Endothelial cell of umbilical vein (primary cell): ENCODE results near the gene LAMC2. TPM values are rescaled to one million over a fixed set of nuclear protein-coding genes. Genes with fewer than 3 reads are reported as not detected.

ENCODE experiments used
- BruUV-seq: library from RNA; stranded (reverse); fragments of 400-500 nt; replicated peaks from 2 replicates; lab custom pipeline; 2021; lab: Mats Ljungman, UMichigan
- CTCF ChIA-PET: fragments of 300-600, 350-600 bp; sonication (Branson Sonifier 250); formaldehyde crosslinking; loops from one replicate; lab custom pipeline; 2021; ENCODE audit warnings: antibody characterized with exemption, inconsistent platforms; lab: Charles Lee
- POLR2A ChIA-PET: fragments of 300-600, 350-600 bp; sonication (Branson Sonifier 250); formaldehyde crosslinking; loops from one replicate; lab custom pipeline; 2021; ENCODE audit warnings: antibody characterized with exemption, inconsistent platforms; lab: Charles Lee
- DNase-seq: peaks from one replicate; pipeline ENCODE4 v3.0.0-alpha.2; 2011; ENCODE audit warnings: low read depth, low spot score
- FAIRE-seq: peaks from 2 replicates; lab custom pipeline; 2011; peaks lifted over from hg19 to GRCh38; lab: Jason Lieb, UNC
- H2AFZ ChIP-seq: 2 replicates; pipeline ENCODE4 v1.6.0; 2012; ENCODE audit warnings: low read depth, low read length, control low read depth, inconsistent platforms
- H3K27ac ChIP-seq: 2 replicates; pipeline ENCODE4 v1.5.1; 2011; ENCODE audit warnings: low read depth, mild to moderate bottlenecking, control low read depth, low read length, moderate library complexity; ENCODE audit not compliant: insufficient read depth
- H3K27me3 ChIP-seq, 2 experiments: 2 replicates each; pipeline versions ENCODE4 v1.6.0 to v1.6.1; 2011; ENCODE audit warnings: low read length in 2 of 2, mixed read lengths in 1 of 2; ENCODE audit not compliant: control insufficient read depth in 2 of 2, insufficient read depth in 2 of 2
- H3K36me3 ChIP-seq, 2 experiments: 2 replicates in 1 of 2; 3 replicates in 1 of 2; pipeline ENCODE4 v1.5.1; 2011; ENCODE audit warnings: low read length in 2 of 2, mild to moderate bottlenecking in 1 of 2, moderate library complexity in 1 of 2; ENCODE audit not compliant: control insufficient read depth in 2 of 2, insufficient read depth in 2 of 2; ENCODE audit errors: extremely low read depth in 1 of 2
- H3K4me1 ChIP-seq: 3 replicates; pipeline ENCODE4 v1.5.1; 2011; ENCODE audit warnings: mild to moderate bottlenecking, low read length; ENCODE audit not compliant: control insufficient read depth, insufficient read depth; ENCODE audit errors: extremely low read depth
- H3K4me2 ChIP-seq: 2 replicates; pipeline ENCODE4 v1.6.1; 2011; ENCODE audit warnings: low read length, control low read depth, mixed read lengths; ENCODE audit not compliant: insufficient read depth
- H3K4me3 ChIP-seq, 3 experiments: fragments of 200-600 bp in 1 of 3; sonication (generic), shearing (Covaris generic) in 1 of 3; replicated peaks in 1 of 3; 2 replicates each; pipeline ENCODE4 v1.5.1; 2011 to 2016; ENCODE audit warnings: control low read depth in 3 of 3, low read length in 3 of 3, mild to moderate bottlenecking in 2 of 3, inconsistent platforms in 1 of 3, low read depth in 1 of 3, moderate library complexity in 1 of 3; ENCODE audit not compliant: insufficient read depth in 1 of 3
- H3K79me2 ChIP-seq: 2 replicates; pipeline ENCODE4 v1.6.0; 2012; ENCODE audit warnings: low read length, inconsistent platforms; ENCODE audit not compliant: control insufficient read depth, insufficient read depth
- H3K9ac ChIP-seq: replicated peaks from 2 replicates; pipeline ENCODE3; 2011; ENCODE audit warnings: low read length, control low read depth; ENCODE audit not compliant: insufficient read depth; ENCODE audit errors: extremely low read depth
- H3K9me1 ChIP-seq: replicated peaks from 3 replicates; pipeline ENCODE4 v1.6.0; 2011; ENCODE audit warnings: mild to moderate bottlenecking, low read length; ENCODE audit not compliant: control insufficient read depth, insufficient read depth; ENCODE audit errors: extremely low read depth
- H3K9me3 ChIP-seq: replicated peaks from 2 replicates; pipeline ENCODE4 v1.5.1; 2012; ENCODE audit warnings: low read length, inconsistent platforms; ENCODE audit not compliant: control insufficient read depth, insufficient read depth
- H4K20me1 ChIP-seq: replicated peaks from 2 replicates; pipeline ENCODE3; 2011; ENCODE audit warnings: mild to moderate bottlenecking, low read length; ENCODE audit not compliant: control insufficient read depth, insufficient read depth; ENCODE audit errors: extremely low read depth
- CTCF ChIP-seq, 2 donors: IDR thresholded peaks; 1 replicate in 1 of 2; 2 replicates in 1 of 2; pipeline ENCODE4 v1.5.1; 2011; ENCODE audit warnings: low read length in 2 of 2, mild to moderate bottlenecking in 2 of 2, moderate library complexity in 2 of 2, control low read depth in 1 of 2, inconsistent platforms in 1 of 2, low read depth in 1 of 2; ENCODE audit not compliant: insufficient read depth in 1 of 2; ENCODE audit errors: extremely low read depth in 1 of 2
- EZH2 ChIP-seq: IDR thresholded peaks from 2 replicates; pipeline ENCODE4 v1.6.1; 2012; ENCODE audit warnings: borderline replicate concordance, low read depth, mild to moderate bottlenecking, moderate library complexity, low read length, inconsistent platforms; ENCODE audit not compliant: severe bottlenecking
- FOS ChIP-seq: IDR thresholded peaks from 2 replicates; pipeline ENCODE4 v1.6.1; 2011; ENCODE audit warnings: mild to moderate bottlenecking, low read length, moderate library complexity, borderline replicate concordance; ENCODE audit not compliant: insufficient read depth
- GATA2 ChIP-seq: IDR thresholded peaks from 2 replicates; pipeline ENCODE4 v1.7.0; 2011; ENCODE audit warnings: low read depth, mild to moderate bottlenecking, moderate library complexity, mixed read lengths, low read length; ENCODE audit not compliant: insufficient read length, insufficient read depth
- JUN ChIP-seq: IDR thresholded peaks from 2 replicates; pipeline ENCODE4 v1.6.1; 2011; ENCODE audit warnings: borderline replicate concordance, low read depth; ENCODE audit not compliant: insufficient read length, insufficient read depth
- MYC ChIP-seq: IDR thresholded peaks from one replicate; pipeline ENCODE4 v1.6.1; 2011; ENCODE audit warnings: mild to moderate bottlenecking, low read depth, low read length
- POLR2A ChIP-seq: IDR thresholded peaks from 2 replicates; pipeline ENCODE4 v1.6.1; 2012; ENCODE audit warnings: low read depth, mild to moderate bottlenecking, control low read depth, low read length
- POLR2AphosphoS5 ChIP-seq: IDR thresholded peaks from 2 replicates; pipeline ENCODE4 v1.6.1; 2012; ENCODE audit warnings: low read depth, mild to moderate bottlenecking, control low read depth, low read length, moderate library complexity; ENCODE audit not compliant: insufficient read depth
- dilution Hi-C: fragments of 300-500 bp; cut with MboI; formaldehyde crosslinking; loops from one replicate; pipeline ENCODE4 v1.15.0; 2019; ENCODE audit warnings: low sequenced_read_pairs; ENCODE audit not compliant: extremely low pct_ligation_motif_present
- intact Hi-C: fragments of 100-400 bp; cut with micrococcal nuclease; formaldehyde crosslinking; loops from one replicate; pipeline ENCODE4 v1.10.0; 2022
- polyA plus RNA-seq, 4 experiments: library from polyadenylated mRNA; depleted of rRNA in 3 of 4; stranded (reverse) in 3 of 4; unstranded in 1 of 4; fragments of >200 nt; gene quantifications; 2 replicates each; pipeline versions ENCODE4 v1.2.1 to v1.2.3, GENCODE V29; 2011 to 2012; ENCODE audit warnings: missing spikeins in 1 of 4
- total RNA-seq: library from RNA; stranded (reverse); gene quantifications from 2 replicates; pipeline ENCODE4 v1.2.3, GENCODE V29; 2021
- TF ChIP-seq, protein P1 (sequence below): IDR thresholded peaks from 2 replicates; pipeline ENCODE4 v1.6.1; 2011; ENCODE audit not compliant: insufficient read depth, insufficient read length

Gene LAMC2
- total and polyA plus RNA-seq, 2 donors (not counting 3 experiments of a cell fraction or from before 2014, with no cell fraction given): 0.23 to 0.82 TPM

DNA sequence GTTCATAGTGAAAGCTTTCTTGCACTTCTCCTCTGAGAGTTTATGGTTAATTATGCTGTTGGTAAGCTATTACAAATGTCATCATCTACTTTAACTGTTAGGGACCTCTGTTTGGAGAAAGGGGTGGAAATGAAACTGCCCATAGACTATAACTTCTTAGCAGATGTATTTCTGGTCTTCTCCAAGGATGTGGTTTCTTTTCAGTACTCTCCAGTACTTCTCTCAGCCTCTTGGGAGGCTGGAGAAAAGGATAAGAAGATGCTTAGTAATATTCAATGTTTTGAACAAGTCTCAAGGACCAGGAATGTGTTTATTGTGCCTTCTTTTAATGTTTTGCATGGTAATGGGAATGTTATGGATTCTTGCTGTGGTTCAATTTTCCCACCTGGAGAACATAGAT, 60.4 kb downstream of the LAMC2 start:
- H3K27ac ChIP-seq: no peak overlapping the region
- no TSS peak for BruUV-seq
- TF ChIP-seq EZH2 (no peak), POLR2AphosphoS5 (no peak), MYC (no peak), POLR2A (no peak)
- TF ChIP-seq, protein P1, sequence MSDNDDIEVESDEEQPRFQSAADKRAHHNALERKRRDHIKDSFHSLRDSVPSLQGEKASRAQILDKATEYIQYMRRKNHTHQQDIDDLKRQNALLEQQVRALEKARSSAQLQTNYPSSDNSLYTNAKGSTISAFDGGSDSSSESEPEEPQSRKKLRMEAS: no peak
- DNase-seq (no peak), FAIRE-seq (no peak)
- intact Hi-C loops: no loop called here
- H2AFZ ChIP-seq: no peak overlapping the region
- H3K4me2 ChIP-seq: no peak overlapping the region
- no peak overlapping the region for H3K4me3 ChIP-seq
- H3K79me2 ChIP-seq: no peaks in the 10 kb centered on the region
- no peaks in the 10 kb centered on the region for H3K27me3 ChIP-seq
- dilution Hi-C loops: no loop called here
- no peaks in the 10 kb centered on the region for H4K20me1 ChIP-seq
- peaks cover 6% of the 10 kb centered on the region for H3K4me1 ChIP-seq
- ChIA-PET POLR2A (no interaction called here), CTCF (interaction anchor here (1.1 to 2.6 kb wide), 4 partner anchors 10 to 283 kb away, joined by 4 to 14 read pairs (median 6); no protein-coding TSS in a partner anchor)
- H3K9ac ChIP-seq: no peak overlapping the region
- H3K36me3 ChIP-seq: no peaks in the 10 kb centered on the region
- H3K9me3 ChIP-seq: no peaks in the 10 kb centered on the region
- no peaks in the 10 kb centered on the region for H3K9me1 ChIP-seq

DNA sequence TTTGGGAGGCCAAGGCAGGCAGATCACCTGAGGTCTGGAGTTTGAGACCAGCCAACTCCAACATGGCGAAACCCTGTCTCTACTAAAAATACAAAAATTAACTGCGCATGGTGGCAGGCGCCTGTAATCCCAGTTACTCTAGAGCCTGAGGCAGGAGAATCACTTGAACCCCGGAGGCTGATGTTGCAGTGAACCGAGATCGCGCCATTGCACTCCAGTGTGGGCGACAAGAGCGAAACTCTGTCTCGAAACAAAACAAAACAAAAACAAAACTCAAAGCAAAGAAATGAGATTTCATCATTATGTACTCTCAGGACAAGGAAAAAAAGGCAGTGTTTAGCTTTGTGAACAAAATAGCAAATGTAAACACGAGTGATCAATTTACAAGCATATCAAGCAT, 61.0 kb downstream of the LAMC2 start:
- Histone ChIP-seq H4K20me1 (no peaks in the 10 kb centered on the region), H3K36me3 (no peaks in the 10 kb centered on the region), H3K4me2 (no peak overlapping the region), H3K9ac (no peak overlapping the region), H3K4me3 (no peak overlapping the region), H3K79me2 (no peaks in the 10 kb centered on the region), H3K9me3 (no peaks in the 10 kb centered on the region), H3K27ac (no peak overlapping the region), H3K9me1 (no peaks in the 10 kb centered on the region), H3K4me1 (peaks cover 6% of the 10 kb centered on the region), H2AFZ (no peak overlapping the region), H3K27me3 (no peaks in the 10 kb centered on the region)
- CTCF ChIA-PET: interaction anchor here (1.2 to 2.6 kb wide), 4 partner anchors 9 to 19 kb away, joined by 4 to 14 read pairs (median 6); no protein-coding TSS in a partner anchor
- POLR2A ChIA-PET: no interaction called here
- dilution Hi-C loops (no loop called here), intact Hi-C loops (no loop called here)
- BruUV-seq: no TSS peak
- DNase-seq (no peak), FAIRE-seq (no peak)
- TF ChIP-seq MYC: no peak
- TF ChIP-seq CTCF (IDR thresholded peaks at IDR 0.05; ENCODE audit: extremely low read depth in 1 of 2, insufficient read depth in 1 of 2, low read depth in 1 of 2, low read length in 2 of 2): no peak
- no peak for TF ChIP-seq POLR2AphosphoS5
- TF ChIP-seq POLR2A: no peak
- TF ChIP-seq FOS: no peak
- no peak for TF ChIP-seq EZH2
- TF ChIP-seq GATA2: no peak
- TF ChIP-seq, protein P1: no peak
- no peak for TF ChIP-seq JUN
